Panc1 (cell line): Measurements from ENCODE around the gene COL11A2. TPM values are rescaled to one million over a fixed set of nuclear protein-coding genes. Genes with fewer than 3 reads are reported as not detected.

Experiments
- ATAC-seq: fragments of 200-7000 bp; cut with Tn5 transposase; 2 replicates; pipeline ENCODE4 v1.9.1; 2020; ENCODE audit warnings: mild to moderate bottlenecking, moderate library complexity
- BruUV-seq: library from RNA; stranded (reverse); fragments of 400-500 nt; replicated peaks from 2 replicates; lab custom pipeline; 2021; lab: Mats Ljungman, UMichigan
- CTCF ChIA-PET: fragments of 300-600 bp; sonication (Branson Sonifier 250); formaldehyde crosslinking; loops from one replicate; lab custom pipeline; 2022; ENCODE audit warnings: antibody characterized with exemption; lab: Charles Lee
- POLR2A ChIA-PET: fragments of 300-600 bp; sonication (Branson Sonifier 250); formaldehyde crosslinking; loops from one replicate; lab custom pipeline; 2022; ENCODE audit warnings: antibody characterized with exemption; lab: Charles Lee
- DNase-seq: peaks from one replicate; pipeline ENCODE4 v3.0.0-alpha.2; 2010; ENCODE audit warnings: low read depth, low spot score
- H3K27ac ChIP-seq: 2 replicates; pipeline ENCODE4 v1.5.1; 2011; ENCODE audit warnings: mild to moderate bottlenecking, low read length, inconsistent platforms
- H3K27me3 ChIP-seq: fragments of 200-500 bp; sonication (Bioruptor generic); 2 replicates; pipeline ENCODE4 v1.6.0; 2014; ENCODE audit warnings: low read length, inconsistent platforms; ENCODE audit not compliant: control insufficient read depth, insufficient read depth
- H3K36me3 ChIP-seq: fragments of 200-500 bp; sonication (Bioruptor generic); 2 replicates; pipeline ENCODE4 v1.5.1; 2014; ENCODE audit warnings: inconsistent platforms, mild to moderate bottlenecking, low read length, moderate library complexity; ENCODE audit not compliant: control insufficient read depth, insufficient read depth
- H3K4me1 ChIP-seq: 2 replicates; pipeline ENCODE4 v1.5.1; 2011; ENCODE audit warnings: inconsistent platforms, mild to moderate bottlenecking, low read length, moderate library complexity; ENCODE audit not compliant: control insufficient read depth, insufficient read depth
- H3K4me3 ChIP-seq, 2 experiments: 2 replicates each; pipeline ENCODE4 v1.5.1; 2011 to 2012; ENCODE audit warnings: low read depth in 2 of 2, low read length in 2 of 2, mild to moderate bottlenecking in 2 of 2, inconsistent platforms in 1 of 2, moderate library complexity in 1 of 2
- H3K9me3 ChIP-seq: fragments of 200-500 bp; sonication (Bioruptor generic); 2 replicates; pipeline ENCODE4 v1.5.1; 2014; ENCODE audit warnings: low read depth, mild to moderate bottlenecking, inconsistent platforms, low read length, moderate library complexity; ENCODE audit not compliant: control insufficient read depth, insufficient read depth
- CTCF ChIP-seq: fragments of 450-650 bp; IDR thresholded peaks from 2 replicates; pipeline ENCODE4 v1.5.1; 2017; ENCODE audit warnings: mild to moderate bottlenecking
- POLR2AphosphoS5 ChIP-seq: IDR thresholded peaks from 2 replicates; pipeline ENCODE4 v1.6.1; 2012; ENCODE audit warnings: mild to moderate bottlenecking, low read depth, low read length, moderate library complexity
- REST ChIP-seq, 2 experiments: IDR thresholded peaks; 2 replicates each; pipeline ENCODE4 v1.6.1; 2011 to 2012; ENCODE audit warnings: low read depth in 2 of 2, control low read depth in 1 of 2, low read length in 1 of 2, mild to moderate bottlenecking in 1 of 2, moderate library complexity in 1 of 2; ENCODE audit not compliant: insufficient read depth in 1 of 2
- SIN3A ChIP-seq: IDR thresholded peaks from 2 replicates; pipeline ENCODE4 v1.6.1; 2012; ENCODE audit warnings: low read depth, mild to moderate bottlenecking, low read length, moderate library complexity, borderline replicate concordance; ENCODE audit not compliant: insufficient read depth
- TCF7L2 ChIP-seq: IDR thresholded peaks from 2 replicates; pipeline ENCODE4 v1.6.1; 2011; ENCODE audit warnings: mild to moderate bottlenecking, low read depth, low read length, inconsistent platforms
- in situ Hi-C: cut with HindIII; loops from 2 replicates; pipeline ENCODE4 v1.10.0; 2016; ENCODE audit warnings: low sequenced_read_pairs, low pct_unique_long_range_greater_than_20kb
- intact Hi-C: fragments of 100-400 bp; cut with micrococcal nuclease; formaldehyde crosslinking; loops from one replicate; pipeline ENCODE4 v1.10.0; 2022; ENCODE audit not compliant: unreplicated experiment
- total RNA-seq: library from RNA; stranded (reverse); gene quantifications from one replicate; pipeline ENCODE4 v1.2.1, GENCODE V29; 2021; ENCODE audit not compliant: unreplicated experiment

COL11A2 gene
- total RNA-seq, 1 experiment from 2014 or later = 0.57 TPM

- BruUV-seq = no TSS peak
- Histone ChIP-seq H3K27ac (peak overlapping the region; percentile 66), H3K4me1 (peaks cover 13% of the 10 kb centered on the region), H3K9me3 (no peaks in the 10 kb centered on the region), H3K4me3 (peak overlapping the region; percentile 49 to 59), H3K27me3 (no peaks in the 10 kb centered on the region), H3K36me3 (no peaks in the 10 kb centered on the region)
- POLR2A ChIA-PET = no interaction called here
- CTCF ChIA-PET = interaction anchor here (0.5 to 0.9 kb wide), 7 partner anchors 10 to 656 kb away, joined by 3 to 12 read pairs (median 3); no protein-coding TSS in a partner anchor
- in situ Hi-C loops = no loop called here
- ATAC-seq = peak; percentile 91
- no peak for DNase-seq
- intact Hi-C loops = no loop called here
- TF ChIP-seq REST (IDR thresholded peaks at IDR 0.05; ENCODE audit: insufficient read depth in 1 of 2, low read depth in 2 of 2, low read length in 1 of 2) (no peak), TCF7L2 (no peak), CTCF (peak; percentile 99)
Measured at GRCh38 chr6:33161354-33162331, 30.6 kb downstream of the COL11A2 start.

- Histone ChIP-seq H3K9me3 (no peaks in the 10 kb centered on the region), H3K27me3 (no peaks in the 10 kb centered on the region), H3K36me3 (no peaks in the 10 kb centered on the region), H3K4me3 (peak overlapping the region; percentile 49 to 59; a peak in 2 of 4 replicates), H3K27ac (peak overlapping the region; percentile 41; the same call in 1 of the 2 replicates), H3K4me1 (peaks cover 13% of the 10 kb centered on the region)
- ChIA-PET CTCF (interaction anchor here (0.6 to 0.8 kb wide), 5 partner anchors 19 to 657 kb away, joined by 3 to 12 read pairs (median 3); no protein-coding TSS in a partner anchor), POLR2A (no interaction called here)
- no peak for TF ChIP-seq SIN3A
- no peak for TF ChIP-seq POLR2AphosphoS5
- no peak for TF ChIP-seq CTCF
- no peak for TF ChIP-seq REST (IDR thresholded peaks at IDR 0.05; ENCODE audit: insufficient read depth in 1 of 2, low read depth in 2 of 2, low read length in 1 of 2)
- TF ChIP-seq TCF7L2 = no peak
- ATAC-seq = peak; percentile 43
- BruUV-seq = no TSS peak
- in situ Hi-C loops (no loop called here), intact Hi-C loops (no loop called here)
- no peak for DNase-seq
Measured at GRCh38 chr6:33160728-33161344, 31.4 kb downstream of the COL11A2 start.
